Measurements from ENCODE around the gene BPIFB1. TPM values are rescaled to one million over a fixed set of nuclear protein-coding genes. Genes with fewer than 3 reads are reported as not detected.

BPIFB1 gene
- total RNA-seq, 1 experiment from 2014 or later = not detected

DNA sequence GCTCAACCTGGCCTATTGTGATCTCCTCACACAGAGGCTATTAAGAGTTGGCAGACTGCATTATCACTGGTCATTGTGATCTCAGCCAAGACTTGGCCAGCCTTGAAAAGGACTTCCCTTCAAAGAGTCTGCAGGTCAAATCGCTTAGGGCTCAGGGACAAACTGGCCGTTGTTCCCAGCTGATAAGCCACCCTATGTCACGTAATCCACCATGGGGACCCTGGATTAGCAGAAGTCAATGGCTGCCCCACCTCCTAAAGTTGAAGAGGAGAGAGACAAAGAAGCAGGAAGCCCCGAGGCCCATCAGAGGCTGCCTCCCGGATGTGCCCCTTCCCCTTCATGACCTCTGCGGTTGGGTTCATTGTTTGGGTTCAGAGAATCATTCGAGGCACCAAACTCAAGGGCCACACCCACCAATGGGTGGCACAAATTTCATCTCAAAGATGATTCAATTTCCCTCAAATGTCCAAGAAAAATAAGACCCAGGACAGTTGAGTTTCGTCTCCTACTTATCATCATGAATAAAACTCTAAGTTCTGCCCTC is 56.6 kb downstream of the BPIFB1 start:
- in situ Hi-C loops (cut with HindIII; ENCODE audit: low pct_unique_long_range_greater_than_20kb, low sequenced_read_pairs) = no loop called here
- no peak for DNase-seq (ENCODE audit: low read depth)

DNA sequence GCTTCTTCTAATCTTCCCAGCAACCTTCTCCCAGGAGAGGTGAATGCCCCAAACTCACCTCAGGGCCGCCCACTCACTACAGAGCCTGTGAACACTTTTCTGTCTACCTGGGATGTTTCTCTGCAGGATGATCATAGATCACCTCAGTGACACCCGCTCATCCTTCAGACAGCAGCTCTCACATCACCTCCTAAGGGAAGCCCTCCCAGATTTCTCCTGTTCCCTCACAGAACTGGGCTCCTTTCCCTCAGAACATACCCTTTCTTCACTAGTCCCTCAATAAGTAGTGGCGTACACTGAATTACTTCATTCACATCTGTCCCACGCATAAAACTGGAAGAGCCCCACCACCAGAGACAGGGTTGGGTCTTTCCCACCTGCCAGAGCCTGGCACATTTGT is 60.5 kb downstream of the BPIFB1 start:
- in situ Hi-C loops (cut with HindIII; ENCODE audit: low pct_unique_long_range_greater_than_20kb, low sequenced_read_pairs) = no loop called here
- no peak for DNase-seq (ENCODE audit: low read depth)

DNA sequence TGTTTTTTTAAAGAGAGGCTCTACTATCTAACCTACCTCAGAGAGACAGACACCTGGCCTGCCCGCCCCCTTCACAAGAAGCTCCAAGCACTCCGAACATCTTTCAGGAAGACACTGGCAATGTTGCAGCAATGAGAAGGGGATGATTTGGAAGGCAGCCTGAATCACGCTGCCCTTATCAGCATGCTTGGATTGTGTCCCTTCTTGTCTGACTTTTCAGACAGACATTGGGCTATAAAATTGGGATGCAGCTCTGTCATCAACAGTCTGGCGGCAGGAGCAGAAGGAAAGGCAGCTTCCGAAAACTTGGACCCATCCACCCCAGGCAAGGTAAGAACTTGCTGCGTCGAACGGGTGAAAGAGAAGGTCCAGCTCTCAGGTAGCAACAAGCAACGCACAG is 62.3 kb downstream of the BPIFB1 start:
- in situ Hi-C loops (cut with HindIII; ENCODE audit: low pct_unique_long_range_greater_than_20kb, low sequenced_read_pairs) = no loop called here

DNA sequence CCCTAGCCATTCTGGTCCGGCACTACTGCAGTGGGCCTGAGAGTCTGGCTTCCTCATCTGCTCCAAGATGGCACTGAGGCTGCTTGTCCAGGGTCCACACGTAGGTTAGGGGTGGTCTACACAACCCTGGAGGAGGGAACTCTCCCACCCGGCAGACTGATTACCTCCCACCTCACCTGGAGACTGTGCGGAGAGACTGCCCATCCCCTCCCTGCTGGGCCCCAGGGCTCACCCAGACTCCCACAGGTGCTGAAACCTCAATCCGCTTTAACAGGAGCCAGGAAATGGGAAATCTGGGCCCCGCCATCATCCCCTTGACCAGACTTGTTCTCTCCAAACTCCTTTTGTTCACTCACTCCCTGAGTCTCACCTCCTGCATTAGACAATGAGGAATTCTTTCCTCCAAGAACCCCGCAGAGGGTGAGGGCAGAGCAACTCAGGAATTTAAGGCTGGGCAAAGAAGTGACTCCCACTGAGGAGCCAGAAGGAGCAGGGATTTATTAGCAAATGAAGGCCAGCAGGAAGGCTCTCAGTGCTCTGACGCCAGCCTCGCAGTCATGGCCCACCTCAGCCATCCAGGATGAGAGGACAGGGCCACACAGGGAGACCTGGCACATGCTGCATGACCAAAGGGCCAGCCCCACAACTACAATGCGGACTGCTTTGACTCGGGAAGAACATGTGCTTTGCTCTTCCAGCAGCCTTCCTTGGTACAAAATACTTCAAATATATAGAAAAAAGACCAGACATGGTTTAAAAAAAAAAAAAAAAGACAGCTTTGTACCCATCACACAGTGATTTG is 65.3 kb downstream of the BPIFB1 start:
- in situ Hi-C loops (cut with HindIII; ENCODE audit: low pct_unique_long_range_greater_than_20kb, low sequenced_read_pairs) = no loop called here
- DNase-seq (ENCODE audit: low read depth) = no peak

More for the DNA sequence above, 62.3 kb downstream of the BPIFB1 start:
- DNase-seq (ENCODE audit: low read depth) = no peak

DNA sequence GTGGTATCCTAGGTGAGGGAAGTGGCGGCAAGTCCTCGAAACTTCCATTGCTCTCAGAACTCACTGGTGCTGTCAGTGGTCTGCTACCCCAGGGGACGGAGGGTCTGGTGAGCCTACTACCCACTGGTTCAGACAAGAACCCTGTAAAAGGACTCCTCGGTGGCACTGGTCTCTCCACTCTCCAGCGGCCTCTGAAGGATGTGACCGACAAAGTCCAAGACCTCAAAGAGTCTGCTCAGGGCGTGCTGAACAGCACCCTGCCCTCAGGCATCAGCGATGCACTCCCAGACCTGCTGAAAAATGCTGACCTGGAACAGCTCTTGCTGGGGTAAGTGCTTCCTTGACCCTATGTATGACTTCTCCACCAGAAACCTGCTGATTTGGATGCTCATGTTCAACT is 66.5 kb downstream of the BPIFB1 start:
- in situ Hi-C loops (cut with HindIII; ENCODE audit: low pct_unique_long_range_greater_than_20kb, low sequenced_read_pairs) = no loop called here
- no peak for DNase-seq (ENCODE audit: low read depth)

DNA sequence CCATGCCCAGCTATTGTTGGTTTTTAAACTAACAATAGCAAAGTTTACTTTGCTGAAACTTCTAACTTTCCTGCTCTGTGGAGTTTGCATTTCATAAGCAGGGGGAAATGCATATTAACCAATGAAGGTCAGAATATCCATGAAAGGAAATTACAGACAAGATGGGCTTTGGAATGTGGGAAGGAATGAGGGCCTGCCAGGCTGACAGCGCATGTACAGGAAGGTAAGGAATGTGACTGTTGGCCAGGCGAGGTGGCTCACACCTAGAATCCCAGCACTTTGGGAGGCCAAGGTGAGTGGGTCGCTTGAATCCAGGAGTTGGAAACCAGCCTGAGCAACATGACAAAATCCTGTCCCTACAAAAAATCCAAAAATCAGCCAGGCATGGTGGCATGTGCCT is 68.7 kb downstream of the BPIFB1 start:
- in situ Hi-C loops (cut with HindIII; ENCODE audit: low pct_unique_long_range_greater_than_20kb, low sequenced_read_pairs) = no loop called here
- DNase-seq (ENCODE audit: low read depth) = no peak

DNA sequence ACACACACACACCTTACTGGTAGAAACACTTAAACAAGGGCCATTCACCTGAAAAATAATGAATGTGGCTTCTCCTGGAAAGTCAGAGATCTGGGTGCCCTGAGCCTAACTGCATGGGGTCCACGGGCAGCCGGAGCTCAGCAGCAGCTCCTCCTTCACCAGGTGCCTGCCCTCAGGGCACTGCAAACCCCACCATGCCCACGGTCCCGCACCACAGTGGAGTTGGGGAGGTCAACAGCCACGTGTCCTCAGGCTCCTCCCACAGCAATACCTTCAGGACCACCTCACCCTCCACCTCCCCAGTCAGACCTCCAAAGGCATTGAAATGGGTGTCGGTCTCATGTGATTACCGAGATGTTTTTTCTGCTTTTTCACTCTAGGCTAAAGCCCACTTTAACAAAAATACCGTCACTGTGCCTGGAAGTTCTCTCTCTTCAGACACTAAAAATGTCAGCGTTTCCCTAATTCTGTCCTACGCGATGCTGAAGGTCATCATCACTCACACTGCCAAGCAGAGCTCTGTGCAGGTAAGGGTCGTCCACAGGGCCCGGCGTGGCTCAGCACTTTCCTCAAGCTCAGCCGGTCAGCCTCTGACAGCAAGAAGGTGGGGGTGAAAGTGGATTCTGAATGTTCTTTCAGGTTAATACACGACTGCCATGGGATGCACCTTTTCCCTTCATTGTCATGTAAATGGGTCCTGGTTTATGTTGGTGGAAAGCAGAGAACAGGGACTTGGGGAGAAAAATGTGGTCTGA is 69.4 kb downstream of the BPIFB1 start:
- DNase-seq (ENCODE audit: low read depth) = no peak

DNA sequence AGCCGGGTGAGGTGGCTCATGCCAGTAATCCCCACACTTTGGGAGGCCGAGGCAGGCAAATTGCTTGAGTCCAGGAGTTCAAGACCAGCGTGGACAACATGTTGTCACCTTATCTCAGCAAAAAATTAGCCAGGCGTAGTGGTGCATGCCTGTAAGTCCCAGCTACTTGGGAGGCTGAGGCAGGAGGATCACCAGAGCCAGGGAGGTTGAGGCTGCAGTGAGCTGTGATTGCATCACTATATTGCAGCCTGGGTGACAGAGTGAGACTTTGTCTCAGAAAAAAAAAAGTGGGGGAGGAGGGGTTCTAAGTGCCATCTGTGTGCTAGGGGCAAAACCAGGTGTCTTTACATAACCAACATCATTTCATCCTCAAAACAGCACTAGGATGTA is 70.0 kb downstream of the BPIFB1 start:
- in situ Hi-C loops (cut with HindIII; ENCODE audit: low pct_unique_long_range_greater_than_20kb, low sequenced_read_pairs) = no loop called here
- DNase-seq (ENCODE audit: low read depth) = no peak

More for the DNA sequence above, 69.4 kb downstream of the BPIFB1 start:
- in situ Hi-C loops (cut with HindIII; ENCODE audit: low pct_unique_long_range_greater_than_20kb, low sequenced_read_pairs) = no loop called here

Other genes starting within 250 kb of the BPIFB1 start
- not detected in 2 replicates for gene BPIFB3, start 229.3 kb upstream of the BPIFB1 start, total RNA-seq (2014; rRNA removed; shearing (Covaris generic); ENCODE audit: low replicate concordance)
- not detected in 2 replicates for gene BPIFB4, start 203.6 kb upstream of the BPIFB1 start, total RNA-seq (2014; rRNA removed; shearing (Covaris generic); ENCODE audit: low replicate concordance)
- not detected in 2 replicates for gene BPIFA2, start 115.1 kb upstream of the BPIFB1 start, total RNA-seq (2014; rRNA removed; shearing (Covaris generic); ENCODE audit: low replicate concordance)
- gene BPIFA3, start 65.9 kb upstream of the BPIFB1 start, total RNA-seq (2014; rRNA removed; shearing (Covaris generic); ENCODE audit: low replicate concordance) = not detected in 2 replicates
- gene BPIFA1, start 47.2 kb upstream of the BPIFB1 start, total RNA-seq (2014; rRNA removed; shearing (Covaris generic); ENCODE audit: low replicate concordance) = not detected in 2 replicates
- gene CDK5RAP1, start 118.3 kb downstream of the BPIFB1 start, total RNA-seq (2014; rRNA removed; shearing (Covaris generic); ENCODE audit: low replicate concordance) = 31.0 and 32.3 TPM in 2 replicates
- 49.5 and 52.1 TPM in 2 replicates for gene SNTA1, start 160.5 kb downstream of the BPIFB1 start, total RNA-seq (2014; rRNA removed; shearing (Covaris generic); ENCODE audit: low replicate concordance)
- gene CBFA2T2, start 206.9 kb downstream of the BPIFB1 start, total RNA-seq (2014; rRNA removed; shearing (Covaris generic); ENCODE audit: low replicate concordance) = 51.9 and 56.1 TPM in 2 replicates

Data from Caki2 (cell line).